A549 (cell line): ENCODE results near the gene SPEM1.

Experiments
- CHD4 ChIP-seq: fragments of 200-600 bp; sonication (generic); IDR thresholded peaks from 2 replicates; pipeline ENCODE4 v1.6.1; 2016; ENCODE audit warnings: antibody characterized with exemption, mild to moderate bottlenecking, borderline replicate concordance
- EP300 ChIP-seq, 2 experiments: fragments of >200 bp; sonication (Bioruptor Twin); formaldehyde crosslinking; IDR thresholded peaks; 2 replicates in 1 of 2; 3 replicates in 1 of 2; pipeline ENCODE4 v1.6.1; 2016 to 2017
- JUNB ChIP-seq: fragments of >200 bp; sonication (Bioruptor Twin); formaldehyde crosslinking; IDR thresholded peaks from 2 replicates; pipeline ENCODE4 v1.6.1; 2016
- POLR2A ChIP-seq: IDR thresholded peaks from 2 replicates; pipeline ENCODE4 v1.6.1; 2012; ENCODE audit warnings: mild to moderate bottlenecking, low read length
- TF ChIP-seq, protein P1 (sequence below): fragments of >200 bp; sonication (Bioruptor Twin); formaldehyde crosslinking; IDR thresholded peaks from 3 replicates; pipeline ENCODE4 v1.5.1; 2016

DNA sequence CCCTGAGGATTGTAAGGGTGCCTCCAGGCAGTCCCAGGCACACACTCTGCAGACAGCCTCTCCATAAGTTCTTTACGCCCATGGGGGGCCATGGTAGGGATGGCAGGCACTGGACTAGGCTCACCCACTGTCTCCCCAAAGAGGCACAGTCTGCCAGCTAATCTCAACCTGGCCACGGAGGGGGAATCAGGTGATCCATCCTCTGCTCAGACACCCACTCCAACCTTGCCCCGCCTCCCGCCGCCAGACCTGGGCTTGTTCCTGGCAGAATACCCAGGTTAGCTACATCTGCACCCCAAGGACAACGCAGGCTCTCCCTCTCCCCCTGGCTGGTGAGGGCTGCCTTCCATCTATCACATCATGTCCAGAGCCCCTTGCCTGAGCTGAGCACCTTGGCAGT lies 11.3 kb upstream of the SPEM1 start:
- TF ChIP-seq, protein P1, sequence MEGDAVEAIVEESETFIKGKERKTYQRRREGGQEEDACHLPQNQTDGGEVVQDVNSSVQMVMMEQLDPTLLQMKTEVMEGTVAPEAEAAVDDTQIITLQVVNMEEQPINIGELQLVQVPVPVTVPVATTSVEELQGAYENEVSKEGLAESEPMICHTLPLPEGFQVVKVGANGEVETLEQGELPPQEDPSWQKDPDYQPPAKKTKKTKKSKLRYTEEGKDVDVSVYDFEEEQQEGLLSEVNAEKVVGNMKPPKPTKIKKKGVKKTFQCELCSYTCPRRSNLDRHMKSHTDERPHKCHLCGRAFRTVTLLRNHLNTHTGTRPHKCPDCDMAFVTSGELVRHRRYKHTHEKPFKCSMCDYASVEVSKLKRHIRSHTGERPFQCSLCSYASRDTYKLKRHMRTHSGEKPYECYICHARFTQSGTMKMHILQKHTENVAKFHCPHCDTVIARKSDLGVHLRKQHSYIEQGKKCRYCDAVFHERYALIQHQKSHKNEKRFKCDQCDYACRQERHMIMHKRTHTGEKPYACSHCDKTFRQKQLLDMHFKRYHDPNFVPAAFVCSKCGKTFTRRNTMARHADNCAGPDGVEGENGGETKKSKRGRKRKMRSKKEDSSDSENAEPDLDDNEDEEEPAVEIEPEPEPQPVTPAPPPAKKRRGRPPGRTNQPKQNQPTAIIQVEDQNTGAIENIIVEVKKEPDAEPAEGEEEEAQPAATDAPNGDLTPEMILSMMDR = no peak
- no peak for TF ChIP-seq POLR2A
- TF ChIP-seq CHD4 = no peak
- no peak for TF ChIP-seq JUNB
- no peak for TF ChIP-seq EP300 (IDR thresholded peaks at IDR 0.05)
